Liver (tissue), 9 donors: ENCODE data around the gene AKAP7. TPM values are rescaled to one million over a fixed set of nuclear protein-coding genes. Genes with fewer than 3 reads are reported as not detected.

Experiments used
- DNase-seq: peaks from one replicate; pipeline ENCODE4 v3.0.0-alpha.2; 2017; ENCODE audit warnings: low spot score
- H3K27ac ChIP-seq, 2 donors: one replicate each; pipeline ENCODE4 v1.7.0; 2013; ENCODE audit warnings: inconsistent platforms in 2 of 2, low read length in 2 of 2, control low read depth in 1 of 2, low read depth in 1 of 2, mild to moderate bottlenecking in 1 of 2
- H3K27me3 ChIP-seq, 4 donors: one replicate each; pipeline versions ENCODE4 v1.6.1 to v1.7.0; 2013; ENCODE audit warnings: low read length in 3 of 4, inconsistent platforms in 1 of 4, mild to moderate bottlenecking in 1 of 4, moderate library complexity in 1 of 4; ENCODE audit not compliant: control insufficient read depth in 4 of 4, insufficient read depth in 4 of 4
- H3K36me3 ChIP-seq, 4 donors: one replicate each; pipeline versions ENCODE4 v1.6.1 to v1.7.0; 2013; ENCODE audit warnings: low read length in 3 of 4, mild to moderate bottlenecking in 3 of 4, low read depth in 1 of 4, moderate library complexity in 1 of 4; ENCODE audit not compliant: control insufficient read depth in 4 of 4, insufficient read depth in 3 of 4
- H3K4me1 ChIP-seq, 4 donors: one replicate each; pipeline versions ENCODE4 v1.6.1 to v1.7.0; 2013; ENCODE audit warnings: low read length in 3 of 4, mild to moderate bottlenecking in 3 of 4, moderate library complexity in 1 of 4; ENCODE audit not compliant: control insufficient read depth in 4 of 4, insufficient read depth in 4 of 4
- H3K4me3 ChIP-seq, 3 donors: one replicate each; pipeline versions ENCODE4 v1.6.1 to v1.7.0; 2013; ENCODE audit warnings: low read length in 3 of 3, control low read depth in 1 of 3, low read depth in 1 of 3, mild to moderate bottlenecking in 1 of 3
- H3K9ac ChIP-seq, 2 donors: one replicate each; pipeline ENCODE4 v1.7.0; 2013; ENCODE audit warnings: low read length in 2 of 2, mild to moderate bottlenecking in 2 of 2, moderate library complexity in 2 of 2, control low read depth in 1 of 2, low read depth in 1 of 2
- H3K9me3 ChIP-seq, 4 donors: one replicate each; pipeline versions ENCODE4 v1.6.1 to v1.7.0; 2013; ENCODE audit warnings: low read length in 3 of 4; ENCODE audit not compliant: control insufficient read depth in 4 of 4
- ATF3 ChIP-seq: IDR thresholded peaks from 2 replicates; pipeline ENCODE4 v1.6.1; 2016; ENCODE audit warnings: antibody characterized with exemption
- EGR1 ChIP-seq, 2 donors: IDR thresholded peaks; 2 replicates each; pipeline ENCODE4 v1.6.1; 2016 to 2018; ENCODE audit warnings: antibody characterized with exemption in 2 of 2, low read depth in 2 of 2
- FOXA1 ChIP-seq: IDR thresholded peaks from 2 replicates; pipeline ENCODE4 v1.6.1; 2016; ENCODE audit warnings: antibody characterized with exemption
- FOXA2 ChIP-seq: IDR thresholded peaks from 2 replicates; pipeline ENCODE4 v1.6.1; 2016; ENCODE audit warnings: antibody characterized with exemption
- GABPA ChIP-seq, 2 donors: IDR thresholded peaks in 1 of 2; conservative IDR thresholded peaks in 1 of 2; 2 replicates each; pipeline ENCODE4 v1.6.1; 2016; ENCODE audit warnings: antibody characterized with exemption in 2 of 2, mild to moderate bottlenecking in 1 of 2, moderate library complexity in 1 of 2
- HNF4A ChIP-seq, 2 donors: conservative IDR thresholded peaks; 2 replicates each; pipeline ENCODE4 v1.6.1; 2016; ENCODE audit warnings: antibody characterized with exemption in 2 of 2, mild to moderate bottlenecking in 2 of 2
- HNF4G ChIP-seq: IDR thresholded peaks from 2 replicates; pipeline ENCODE4 v1.6.1; 2016; ENCODE audit warnings: antibody characterized with exemption
- MAX ChIP-seq: IDR thresholded peaks from 2 replicates; pipeline ENCODE4 v1.6.1; 2016; ENCODE audit warnings: antibody characterized with exemption
- NR2F2 ChIP-seq: IDR thresholded peaks from 2 replicates; pipeline ENCODE4 v1.6.1; 2016; ENCODE audit warnings: antibody characterized with exemption
- RXRA ChIP-seq, 2 donors: IDR thresholded peaks; 2 replicates each; pipeline ENCODE4 v1.6.1; 2017 to 2018; ENCODE audit warnings: antibody characterized with exemption in 2 of 2, mild to moderate bottlenecking in 1 of 2
- SP1 ChIP-seq: IDR thresholded peaks from 2 replicates; pipeline ENCODE4 v1.6.1; 2018; ENCODE audit warnings: antibody characterized with exemption, mild to moderate bottlenecking
- TAF1 ChIP-seq: conservative IDR thresholded peaks from 2 replicates; pipeline ENCODE4 v1.6.1; 2016; ENCODE audit warnings: antibody characterized with exemption, mild to moderate bottlenecking
- YY1 ChIP-seq: IDR thresholded peaks from 2 replicates; pipeline ENCODE4 v1.6.1; 2016; ENCODE audit warnings: antibody characterized with exemption, mild to moderate bottlenecking
- ZBTB33 ChIP-seq: IDR thresholded peaks from 2 replicates; pipeline ENCODE4 v1.6.1; 2016; ENCODE audit warnings: antibody characterized with exemption
- WGBS: extraction: QIAGEN DNeasy Blood & Tissue Kit; methylation state at CpG from one replicate; pipeline ENCODE4 v1.1.7; 2013; 5-methylcytosine and 5-hydroxymethylcytosine counted together
- polyA plus RNA-seq, 2 donors: library from polyadenylated mRNA; stranded (reverse) in 1 of 2; unstranded in 1 of 2; fragments of 200-250 nt in 1 of 2; fragments of >200 nt in 1 of 2; fragmentation: Nextera tagmentation in 1 of 2; extraction: Ambion mirVana in 1 of 2; gene quantifications; one replicate each; pipeline versions ENCODE4 v1.2.1 to v1.2.3, GENCODE V29; 2013 to 2015
- total RNA-seq, 2 donors: library from RNA; depleted of rRNA; stranded (reverse); fragments of >200 nt; gene quantifications; one replicate each; pipeline ENCODE4 v1.2.3, GENCODE V29; 2014
- TF ChIP-seq, protein P1 (sequence below): fragments of 150-350 bp; IDR thresholded peaks from 2 replicates; pipeline ENCODE4 v1.5.1; 2017; ENCODE audit warnings: improper control_type of control experiment, low read depth, low read length; ENCODE audit not compliant: missing input control
- TF ChIP-seq, protein P2 (sequence below): IDR thresholded peaks from 2 replicates; pipeline ENCODE4 v1.6.1; 2016; ENCODE audit warnings: antibody characterized with exemption, mild to moderate bottlenecking
- donor health status: healthy.
- donor health status: healthy.
- donor health status: healthy.
- donor health status: healthy.
- donor health status: healthy.

The AKAP7 gene
- total and polyA plus RNA-seq, 4 donors: 7.9 to 25.4 (median 17.7) TPM

GRCh38 chr6:131257104-131257503, 121.8 kb downstream of the AKAP7 start:
- Histone ChIP-seq H3K4me1 (no peaks in the 10 kb centered on the region), H3K4me3 (no peak overlapping the region), H3K27me3 (no peaks in the 10 kb centered on the region), H3K9ac (no peak overlapping the region), H3K9me3 (no peaks in the 10 kb centered on the region), H3K36me3 (no peaks in the 10 kb centered on the region), H3K27ac (no peak overlapping the region)
- DNase-seq: no peak
- no peak for TF ChIP-seq GABPA (IDR thresholded peaks at IDR 0.05 in 1 of 2, conservative IDR thresholded peaks at IDR 0.05 in 1 of 2)
- TF ChIP-seq NR2F2: no peak
- TF ChIP-seq EGR1 (IDR thresholded peaks at IDR 0.05; ENCODE audit: low read depth in 2 of 2): no peak
- TF ChIP-seq HNF4A (conservative IDR thresholded peaks at IDR 0.05): no peak
- TF ChIP-seq RXRA (IDR thresholded peaks at IDR 0.05): no peak
- TF ChIP-seq TAF1: no peak
- 80% methylated on average over 2 of the region's 2 CpGs for WGBS

DNA sequence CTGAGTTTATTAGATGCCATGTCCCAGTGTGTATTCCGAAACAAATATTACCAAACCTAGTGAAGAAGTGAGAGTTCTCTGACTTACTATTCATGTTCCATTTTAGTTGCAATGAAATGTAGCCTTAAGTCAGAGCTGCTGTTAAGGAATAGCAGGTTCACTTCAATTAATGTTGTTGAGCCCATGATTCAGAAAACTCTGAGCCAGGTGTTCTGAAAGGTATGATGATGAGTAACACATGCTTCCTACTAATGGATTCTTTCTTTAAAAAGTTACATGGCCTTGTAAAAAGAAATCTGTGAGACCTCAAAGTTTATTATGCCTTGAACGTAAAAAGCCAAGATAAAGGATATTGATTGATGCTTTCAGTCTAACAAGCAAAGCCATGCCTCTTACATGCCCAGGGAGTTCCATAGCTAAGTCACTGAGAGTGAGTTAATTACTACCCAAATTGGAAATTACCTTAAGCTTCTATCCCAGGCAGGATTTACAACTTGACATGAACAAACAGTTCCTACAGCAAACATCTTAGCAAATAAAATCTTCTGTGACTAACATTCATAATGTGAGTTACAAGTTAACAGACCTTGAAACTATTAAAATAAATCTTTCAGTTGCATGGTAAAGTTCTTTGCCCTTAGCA, 122.9 kb downstream of the AKAP7 start:
- Histone ChIP-seq H3K27me3 (no peaks in the 10 kb centered on the region), H3K4me3 (no peak overlapping the region), H3K36me3 (no peaks in the 10 kb centered on the region), H3K27ac (no peak overlapping the region), H3K4me1 (no peaks in the 10 kb centered on the region), H3K9ac (no peak overlapping the region), H3K9me3 (no peaks in the 10 kb centered on the region)
- 73% methylated on average over 2 of the region's 2 CpGs for WGBS
- TF ChIP-seq RXRA (IDR thresholded peaks at IDR 0.05) (no peak), YY1 (no peak), NR2F2 (no peak), EGR1 (IDR thresholded peaks at IDR 0.05; ENCODE audit: low read depth in 2 of 2) (no peak), SP1 (no peak), ATF3 (no peak), GABPA (IDR thresholded peaks at IDR 0.05 in 1 of 2, conservative IDR thresholded peaks at IDR 0.05 in 1 of 2) (no peak), ZBTB33 (no peak), FOXA1 (no peak), MAX (no peak), FOXA2 (no peak), HNF4G (no peak)
- TF ChIP-seq, protein P1, sequence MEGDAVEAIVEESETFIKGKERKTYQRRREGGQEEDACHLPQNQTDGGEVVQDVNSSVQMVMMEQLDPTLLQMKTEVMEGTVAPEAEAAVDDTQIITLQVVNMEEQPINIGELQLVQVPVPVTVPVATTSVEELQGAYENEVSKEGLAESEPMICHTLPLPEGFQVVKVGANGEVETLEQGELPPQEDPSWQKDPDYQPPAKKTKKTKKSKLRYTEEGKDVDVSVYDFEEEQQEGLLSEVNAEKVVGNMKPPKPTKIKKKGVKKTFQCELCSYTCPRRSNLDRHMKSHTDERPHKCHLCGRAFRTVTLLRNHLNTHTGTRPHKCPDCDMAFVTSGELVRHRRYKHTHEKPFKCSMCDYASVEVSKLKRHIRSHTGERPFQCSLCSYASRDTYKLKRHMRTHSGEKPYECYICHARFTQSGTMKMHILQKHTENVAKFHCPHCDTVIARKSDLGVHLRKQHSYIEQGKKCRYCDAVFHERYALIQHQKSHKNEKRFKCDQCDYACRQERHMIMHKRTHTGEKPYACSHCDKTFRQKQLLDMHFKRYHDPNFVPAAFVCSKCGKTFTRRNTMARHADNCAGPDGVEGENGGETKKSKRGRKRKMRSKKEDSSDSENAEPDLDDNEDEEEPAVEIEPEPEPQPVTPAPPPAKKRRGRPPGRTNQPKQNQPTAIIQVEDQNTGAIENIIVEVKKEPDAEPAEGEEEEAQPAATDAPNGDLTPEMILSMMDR: no peak
- TF ChIP-seq, protein P2, sequence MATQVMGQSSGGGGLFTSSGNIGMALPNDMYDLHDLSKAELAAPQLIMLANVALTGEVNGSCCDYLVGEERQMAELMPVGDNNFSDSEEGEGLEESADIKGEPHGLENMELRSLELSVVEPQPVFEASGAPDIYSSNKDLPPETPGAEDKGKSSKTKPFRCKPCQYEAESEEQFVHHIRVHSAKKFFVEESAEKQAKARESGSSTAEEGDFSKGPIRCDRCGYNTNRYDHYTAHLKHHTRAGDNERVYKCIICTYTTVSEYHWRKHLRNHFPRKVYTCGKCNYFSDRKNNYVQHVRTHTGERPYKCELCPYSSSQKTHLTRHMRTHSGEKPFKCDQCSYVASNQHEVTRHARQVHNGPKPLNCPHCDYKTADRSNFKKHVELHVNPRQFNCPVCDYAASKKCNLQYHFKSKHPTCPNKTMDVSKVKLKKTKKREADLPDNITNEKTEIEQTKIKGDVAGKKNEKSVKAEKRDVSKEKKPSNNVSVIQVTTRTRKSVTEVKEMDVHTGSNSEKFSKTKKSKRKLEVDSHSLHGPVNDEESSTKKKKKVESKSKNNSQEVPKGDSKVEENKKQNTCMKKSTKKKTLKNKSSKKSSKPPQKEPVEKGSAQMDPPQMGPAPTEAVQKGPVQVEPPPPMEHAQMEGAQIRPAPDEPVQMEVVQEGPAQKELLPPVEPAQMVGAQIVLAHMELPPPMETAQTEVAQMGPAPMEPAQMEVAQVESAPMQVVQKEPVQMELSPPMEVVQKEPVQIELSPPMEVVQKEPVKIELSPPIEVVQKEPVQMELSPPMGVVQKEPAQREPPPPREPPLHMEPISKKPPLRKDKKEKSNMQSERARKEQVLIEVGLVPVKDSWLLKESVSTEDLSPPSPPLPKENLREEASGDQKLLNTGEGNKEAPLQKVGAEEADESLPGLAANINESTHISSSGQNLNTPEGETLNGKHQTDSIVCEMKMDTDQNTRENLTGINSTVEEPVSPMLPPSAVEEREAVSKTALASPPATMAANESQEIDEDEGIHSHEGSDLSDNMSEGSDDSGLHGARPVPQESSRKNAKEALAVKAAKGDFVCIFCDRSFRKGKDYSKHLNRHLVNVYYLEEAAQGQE: no peak
- DNase-seq: no peak
